ENCODE measurements around the gene ARHGEF10L.

Gene ARHGEF10L

DNA sequence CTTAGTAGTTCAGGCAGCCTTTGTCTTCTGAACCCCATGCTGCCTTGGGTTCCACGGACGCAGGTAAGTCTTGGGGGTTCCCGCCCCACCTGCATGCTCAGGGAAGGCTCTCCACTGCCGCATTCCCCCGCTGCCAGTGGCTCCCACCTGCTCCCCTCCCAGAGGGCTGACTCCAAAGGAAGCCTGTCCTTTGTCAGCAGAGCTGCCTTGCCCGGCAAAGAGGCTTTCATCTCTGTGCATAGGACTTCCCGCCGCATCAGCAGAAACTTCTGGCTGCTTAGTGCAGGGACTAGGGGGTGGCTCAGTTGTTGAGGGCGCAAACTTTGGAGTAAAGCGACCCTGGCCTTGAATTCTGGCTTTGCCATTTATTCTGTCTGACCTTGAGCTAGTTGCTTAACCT lies 190.4 kb downstream of the ARHGEF10L start:
- Histone ChIP-seq H3K4me1 (ENCODE audit: control insufficient read depth in 1 of 2, insufficient read depth in 1 of 2, low read depth in 1 of 2, low read length in 1 of 2) (no peaks in the 10 kb centered on the region), H3K36me3 (no peaks in the 10 kb centered on the region), H3K9me3 (no peaks in the 10 kb centered on the region), H3K4me3 (ENCODE audit: low read depth in 1 of 2, low read length in 1 of 2) (no peak overlapping the region), H3K27me3 (no peaks in the 10 kb centered on the region), H3K27ac (no peak overlapping the region)
- TF ChIP-seq, protein P1, sequence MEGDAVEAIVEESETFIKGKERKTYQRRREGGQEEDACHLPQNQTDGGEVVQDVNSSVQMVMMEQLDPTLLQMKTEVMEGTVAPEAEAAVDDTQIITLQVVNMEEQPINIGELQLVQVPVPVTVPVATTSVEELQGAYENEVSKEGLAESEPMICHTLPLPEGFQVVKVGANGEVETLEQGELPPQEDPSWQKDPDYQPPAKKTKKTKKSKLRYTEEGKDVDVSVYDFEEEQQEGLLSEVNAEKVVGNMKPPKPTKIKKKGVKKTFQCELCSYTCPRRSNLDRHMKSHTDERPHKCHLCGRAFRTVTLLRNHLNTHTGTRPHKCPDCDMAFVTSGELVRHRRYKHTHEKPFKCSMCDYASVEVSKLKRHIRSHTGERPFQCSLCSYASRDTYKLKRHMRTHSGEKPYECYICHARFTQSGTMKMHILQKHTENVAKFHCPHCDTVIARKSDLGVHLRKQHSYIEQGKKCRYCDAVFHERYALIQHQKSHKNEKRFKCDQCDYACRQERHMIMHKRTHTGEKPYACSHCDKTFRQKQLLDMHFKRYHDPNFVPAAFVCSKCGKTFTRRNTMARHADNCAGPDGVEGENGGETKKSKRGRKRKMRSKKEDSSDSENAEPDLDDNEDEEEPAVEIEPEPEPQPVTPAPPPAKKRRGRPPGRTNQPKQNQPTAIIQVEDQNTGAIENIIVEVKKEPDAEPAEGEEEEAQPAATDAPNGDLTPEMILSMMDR (IDR thresholded peaks at IDR 0.05): no peak

DNA sequence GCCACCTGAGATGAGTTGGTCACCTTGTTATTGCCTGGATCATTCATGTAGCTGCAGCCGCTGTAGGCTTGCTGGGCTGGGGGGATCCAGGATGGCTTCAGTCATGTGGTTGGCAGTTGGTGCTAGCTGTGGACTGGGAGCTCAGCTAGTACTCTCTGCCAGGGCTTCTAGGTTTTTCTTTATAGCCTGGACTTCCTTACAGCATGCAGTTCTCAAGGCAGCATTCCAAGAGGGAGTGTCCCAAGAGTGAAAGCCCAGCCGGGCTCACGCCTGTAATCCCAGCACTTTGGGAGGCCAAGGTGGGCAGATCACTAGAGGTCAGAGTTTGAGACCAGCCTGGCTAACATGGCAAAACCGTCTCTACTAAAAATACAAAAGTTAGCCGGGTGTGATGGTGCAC lies 192.0 kb downstream of the ARHGEF10L start:
- no peaks in the 10 kb centered on the region for H3K9me3 ChIP-seq

DNA sequence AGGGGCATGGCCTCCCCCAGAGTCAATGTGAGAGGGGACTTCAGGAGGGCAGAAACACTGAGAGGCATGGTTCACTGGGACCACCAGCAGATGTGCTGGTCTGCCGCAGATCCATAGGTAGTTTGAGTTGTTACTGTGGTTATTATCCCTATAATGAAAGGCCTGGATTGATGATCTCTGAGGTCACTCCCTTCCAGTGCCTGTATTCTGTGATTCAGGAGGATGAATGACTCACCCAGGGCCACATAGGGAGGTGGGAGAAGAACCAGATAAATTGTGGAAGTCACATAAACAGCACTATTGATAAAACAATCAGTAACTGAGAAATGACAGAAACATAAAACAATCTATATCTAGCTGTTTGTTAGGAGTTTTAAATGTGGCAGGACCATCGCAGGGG lies 193.0 kb downstream of the ARHGEF10L start:
- Histone ChIP-seq H3K4me1 (ENCODE audit: control insufficient read depth in 1 of 2, insufficient read depth in 1 of 2, low read depth in 1 of 2, low read length in 1 of 2) (no peaks in the 10 kb centered on the region), H3K9me3 (no peaks in the 10 kb centered on the region), H3K27me3 (peaks cover 5% of the 10 kb centered on the region), H3K27ac (no peak overlapping the region), H3K4me3 (ENCODE audit: low read depth in 1 of 2, low read length in 1 of 2) (no peak overlapping the region), H3K36me3 (no peaks in the 10 kb centered on the region)
- TF ChIP-seq, protein P1 (IDR thresholded peaks at IDR 0.05): no peak

More for the DNA sequence above, 192.0 kb downstream of the ARHGEF10L start:
- TF ChIP-seq, protein P1 (IDR thresholded peaks at IDR 0.05): no peak
- Histone ChIP-seq H3K4me3 (ENCODE audit: low read depth in 1 of 2, low read length in 1 of 2) (no peak overlapping the region), H3K27ac (no peak overlapping the region), H3K36me3 (no peaks in the 10 kb centered on the region), H3K27me3 (peaks cover 2% of the 10 kb centered on the region), H3K4me1 (ENCODE audit: control insufficient read depth in 1 of 2, insufficient read depth in 1 of 2, low read depth in 1 of 2, low read length in 1 of 2) (no peaks in the 10 kb centered on the region)

DNA sequence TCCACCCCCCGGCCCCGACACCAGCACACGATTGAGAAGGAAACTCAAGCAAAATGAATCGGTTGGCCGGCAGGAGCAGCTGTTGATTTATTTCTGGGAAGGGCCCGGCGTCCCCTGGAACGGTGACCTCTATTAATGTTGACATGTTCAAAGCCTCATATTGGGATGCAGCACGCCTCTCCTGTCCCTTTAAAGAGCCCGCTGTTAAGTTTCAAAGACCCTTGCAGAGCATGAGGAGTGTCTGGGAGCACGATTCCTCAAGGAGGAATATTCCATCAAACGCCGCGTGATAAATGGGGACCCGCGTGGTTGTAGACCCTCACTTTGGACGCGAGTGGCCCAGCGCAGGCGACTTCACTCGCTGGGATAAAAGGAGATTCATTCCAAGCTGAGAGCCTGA lies 194.2 kb downstream of the ARHGEF10L start:
- no peaks in the 10 kb centered on the region for H3K9me3 ChIP-seq
- no peaks in the 10 kb centered on the region for H3K36me3 ChIP-seq
- H3K4me3 ChIP-seq (ENCODE audit: low read depth in 1 of 2, low read length in 1 of 2): no peak overlapping the region
- H3K27me3 ChIP-seq: peaks cover 5% of the 10 kb centered on the region
- TF ChIP-seq, protein P1 (IDR thresholded peaks at IDR 0.05): no peak
- no peaks in the 10 kb centered on the region for H3K4me1 ChIP-seq (ENCODE audit: control insufficient read depth in 1 of 2, insufficient read depth in 1 of 2, low read depth in 1 of 2, low read length in 1 of 2)
- H3K27ac ChIP-seq: no peak overlapping the region

DNA sequence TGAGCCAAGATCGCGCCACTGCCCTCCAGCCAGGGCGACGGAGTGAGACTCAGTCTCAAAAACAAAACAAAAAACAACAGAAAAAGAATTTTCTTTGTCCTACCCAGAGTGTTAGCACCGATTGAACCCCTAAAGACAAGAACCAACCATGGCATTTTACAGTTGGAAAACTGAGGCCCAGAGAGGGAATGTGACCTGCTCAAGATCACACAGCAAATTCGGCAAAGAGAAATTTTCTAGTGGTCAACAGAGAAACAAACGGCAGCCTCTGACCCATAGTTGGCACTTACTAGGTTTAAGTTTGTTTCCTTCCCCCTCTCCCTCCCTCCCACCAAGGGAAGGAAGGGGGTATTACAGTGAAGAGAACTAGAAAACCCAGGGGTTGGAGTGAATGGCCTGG lies 195.1 kb downstream of the ARHGEF10L start:
- no peak overlapping the region for H3K4me3 ChIP-seq (ENCODE audit: low read depth in 1 of 2, low read length in 1 of 2)
- H3K27ac ChIP-seq: no peak overlapping the region
- no peaks in the 10 kb centered on the region for H3K4me1 ChIP-seq (ENCODE audit: control insufficient read depth in 1 of 2, insufficient read depth in 1 of 2, low read depth in 1 of 2, low read length in 1 of 2)
- TF ChIP-seq, protein P1 (IDR thresholded peaks at IDR 0.05): no peak
- peaks cover 5% of the 10 kb centered on the region for H3K27me3 ChIP-seq
- no peaks in the 10 kb centered on the region for H3K36me3 ChIP-seq
- no peaks in the 10 kb centered on the region for H3K9me3 ChIP-seq

DNA sequence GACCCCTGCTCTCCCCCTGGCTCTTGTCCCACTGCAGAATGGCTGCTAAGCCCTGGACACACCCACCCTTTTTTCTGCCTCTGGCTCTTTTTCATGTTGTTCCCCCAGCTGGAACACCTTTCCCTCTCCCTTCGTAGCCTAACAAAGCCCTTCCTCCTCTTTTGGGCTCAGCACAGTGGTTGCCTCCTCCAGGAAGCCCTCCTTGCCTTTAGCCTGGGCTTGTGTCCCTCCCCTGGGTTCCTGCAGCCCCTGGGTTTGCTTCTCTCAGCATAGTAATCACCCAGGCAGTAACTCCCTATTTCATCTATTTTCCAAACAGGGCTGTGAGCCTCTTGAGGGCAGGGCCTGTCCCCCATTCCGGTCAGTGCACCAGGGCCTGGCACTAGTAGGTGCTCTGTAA lies 195.8 kb downstream of the ARHGEF10L start:
- H3K27ac ChIP-seq: no peak overlapping the region
- H3K36me3 ChIP-seq: no peaks in the 10 kb centered on the region
- TF ChIP-seq, protein P1 (IDR thresholded peaks at IDR 0.05): no peak
- H3K9me3 ChIP-seq: no peaks in the 10 kb centered on the region
- H3K4me1 ChIP-seq (ENCODE audit: control insufficient read depth in 1 of 2, insufficient read depth in 1 of 2, low read depth in 1 of 2, low read length in 1 of 2): no peaks in the 10 kb centered on the region
- no peak overlapping the region for H3K4me3 ChIP-seq (ENCODE audit: low read depth in 1 of 2, low read length in 1 of 2)
- H3K27me3 ChIP-seq: peaks cover 5% of the 10 kb centered on the region
